ENCODE data around the gene TTC29.

DNA sequence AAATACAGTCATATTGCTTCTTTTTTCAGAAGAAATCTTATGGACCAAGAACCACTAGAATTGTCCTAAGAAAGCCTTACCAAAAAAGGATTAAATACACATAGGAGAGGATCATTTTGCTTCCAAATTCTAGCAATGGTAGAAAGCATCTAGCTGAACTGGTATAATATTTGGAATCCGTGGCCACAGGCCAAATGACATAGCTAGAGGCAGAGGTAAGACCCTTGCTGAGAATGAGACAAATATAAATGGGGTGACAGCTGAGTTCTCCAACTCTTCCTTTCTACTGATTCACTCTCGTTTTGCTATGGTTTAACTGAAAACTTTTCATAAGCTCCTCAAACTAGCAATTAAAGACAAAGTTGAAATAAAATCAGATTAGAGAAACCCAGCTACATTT is 150.0 kb downstream of the TTC29 start:
- TF ChIP-seq, protein P1, sequence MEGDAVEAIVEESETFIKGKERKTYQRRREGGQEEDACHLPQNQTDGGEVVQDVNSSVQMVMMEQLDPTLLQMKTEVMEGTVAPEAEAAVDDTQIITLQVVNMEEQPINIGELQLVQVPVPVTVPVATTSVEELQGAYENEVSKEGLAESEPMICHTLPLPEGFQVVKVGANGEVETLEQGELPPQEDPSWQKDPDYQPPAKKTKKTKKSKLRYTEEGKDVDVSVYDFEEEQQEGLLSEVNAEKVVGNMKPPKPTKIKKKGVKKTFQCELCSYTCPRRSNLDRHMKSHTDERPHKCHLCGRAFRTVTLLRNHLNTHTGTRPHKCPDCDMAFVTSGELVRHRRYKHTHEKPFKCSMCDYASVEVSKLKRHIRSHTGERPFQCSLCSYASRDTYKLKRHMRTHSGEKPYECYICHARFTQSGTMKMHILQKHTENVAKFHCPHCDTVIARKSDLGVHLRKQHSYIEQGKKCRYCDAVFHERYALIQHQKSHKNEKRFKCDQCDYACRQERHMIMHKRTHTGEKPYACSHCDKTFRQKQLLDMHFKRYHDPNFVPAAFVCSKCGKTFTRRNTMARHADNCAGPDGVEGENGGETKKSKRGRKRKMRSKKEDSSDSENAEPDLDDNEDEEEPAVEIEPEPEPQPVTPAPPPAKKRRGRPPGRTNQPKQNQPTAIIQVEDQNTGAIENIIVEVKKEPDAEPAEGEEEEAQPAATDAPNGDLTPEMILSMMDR (IDR thresholded peaks at IDR 0.05), result no peak
- TF ChIP-seq EZH2phosphoT487 (IDR thresholded peaks at IDR 0.05), result no peak

Measured in neural progenitor cell (in vitro differentiated cells).